ENCODE measurements around the gene PLA2G2F. TPM values are rescaled to one million over a fixed set of nuclear protein-coding genes. Genes with fewer than 3 reads are reported as not detected.

Gene PLA2G2F
- total RNA-seq, 1 donor from 2014 or later = not detected

- H3K4me1 Mint-ChIP-seq = peaks cover 11% of the 10 kb centered on the region
- H3K27me3 Mint-ChIP-seq (ENCODE audit: low read depth) = no peaks in the 10 kb centered on the region
- H3K36me3 Mint-ChIP-seq (ENCODE audit: low read depth) = no peaks in the 10 kb centered on the region
- no peak overlapping the region for H3K27ac Mint-ChIP-seq (ENCODE audit: unreplicated experiment)
- TF ChIP-seq CTCF (conservative IDR thresholded peaks at IDR 0.05) = no peak
- no peak for DNase-seq (ENCODE audit: low read depth, low spot score)
- H3K4me3 Mint-ChIP-seq = no peak overlapping the region
- H3K9me3 Mint-ChIP-seq = no peaks in the 10 kb centered on the region
Measured at GRCh38 chr1:20150969-20151368, 11.8 kb downstream of the PLA2G2F start.

- peaks cover 11% of the 10 kb centered on the region for H3K4me1 Mint-ChIP-seq
- peak; percentile 93 for TF ChIP-seq CTCF (conservative IDR thresholded peaks at IDR 0.05)
- H3K9me3 Mint-ChIP-seq = no peaks in the 10 kb centered on the region
Measured at GRCh38 chr1:20151906-20152598, 12.9 kb downstream of the PLA2G2F start.

GRCh38 chr1:20152599-20152930 lies 13.4 kb downstream of the PLA2G2F start:
- Mint-ChIP-seq H3K4me3 (peak overlapping the region; percentile 41), H3K9me3 (no peaks in the 10 kb centered on the region), H3K27ac (ENCODE audit: unreplicated experiment) (peak overlapping the region; percentile 45), H3K27me3 (ENCODE audit: low read depth) (no peaks in the 10 kb centered on the region), H3K36me3 (ENCODE audit: low read depth) (peaks cover 4% of the 10 kb centered on the region), H3K4me1 (peaks cover 11% of the 10 kb centered on the region)
- DNase-seq (ENCODE audit: low read depth, low spot score) = no peak
- TF ChIP-seq CTCF (conservative IDR thresholded peaks at IDR 0.05) = peak; percentile 26

More at GRCh38 chr1:20151906-20152598, 12.9 kb downstream of the PLA2G2F start:
- Mint-ChIP-seq H3K27ac (ENCODE audit: unreplicated experiment) (no peak overlapping the region), H3K27me3 (ENCODE audit: low read depth) (no peaks in the 10 kb centered on the region), H3K36me3 (ENCODE audit: low read depth) (no peaks in the 10 kb centered on the region), H3K4me3 (peak overlapping the region; percentile 41)
- peak; percentile 86 for DNase-seq (ENCODE audit: low read depth, low spot score)

- Mint-ChIP-seq H3K36me3 (ENCODE audit: low read depth) (peaks cover 4% of the 10 kb centered on the region), H3K4me3 (no peak overlapping the region), H3K4me1 (peaks cover 11% of the 10 kb centered on the region), H3K27me3 (ENCODE audit: low read depth) (no peaks in the 10 kb centered on the region), H3K9me3 (no peaks in the 10 kb centered on the region), H3K27ac (ENCODE audit: unreplicated experiment) (peak overlapping the region; percentile 45)
- DNase-seq (ENCODE audit: low read depth, low spot score) = no peak
- TF ChIP-seq CTCF (conservative IDR thresholded peaks at IDR 0.05) = no peak
Measured at GRCh38 chr1:20153000-20153418, 13.9 kb downstream of the PLA2G2F start.

- no peaks in the 10 kb centered on the region for H3K9me3 Mint-ChIP-seq
- no peaks in the 10 kb centered on the region for H3K27me3 Mint-ChIP-seq (ENCODE audit: low read depth)
- TF ChIP-seq CTCF (conservative IDR thresholded peaks at IDR 0.05) = no peak
- H3K36me3 Mint-ChIP-seq (ENCODE audit: low read depth) = peaks cover 4% of the 10 kb centered on the region
- H3K27ac Mint-ChIP-seq (ENCODE audit: unreplicated experiment) = no peak overlapping the region
- peaks cover 11% of the 10 kb centered on the region for H3K4me1 Mint-ChIP-seq
- H3K4me3 Mint-ChIP-seq = no peak overlapping the region
- no peak for DNase-seq (ENCODE audit: low read depth, low spot score)
Measured at GRCh38 chr1:20154301-20154831, 15.2 kb downstream of the PLA2G2F start.

All from neural crest cell (in vitro differentiated cells).